GM21526 (cell line): ENCODE results near the gene HSD17B12.

Experiments
- ATAC-seq: cut with Tn5 transposase; IDR thresholded peaks from one replicate; pipeline ENCODE4 v1.9.1; 2021; ENCODE audit warnings: moderate library complexity; ENCODE audit not compliant: unreplicated experiment, low FRiP score

Gene HSD17B12

GRCh38 chr11:43790444-43790794 is 109.9 kb downstream of the HSD17B12 start:
- no peak for ATAC-seq

- no peak for ATAC-seq
Measured at GRCh38 chr11:43797337-43797736, 116.8 kb downstream of the HSD17B12 start.

GRCh38 chr11:43797866-43798265 is 117.3 kb downstream of the HSD17B12 start:
- ATAC-seq, result no peak

GRCh38 chr11:43802509-43802908 is 122.0 kb downstream of the HSD17B12 start:
- no peak for ATAC-seq

GRCh38 chr11:43803766-43804165 is 123.2 kb downstream of the HSD17B12 start:
- no peak for ATAC-seq

- ATAC-seq, result no peak
Measured at GRCh38 chr11:43806976-43807375, 126.4 kb downstream of the HSD17B12 start.

- ATAC-seq, result no peak
Measured at GRCh38 chr11:43810929-43811596, 130.5 kb downstream of the HSD17B12 start.

GRCh38 chr11:43812471-43812870 is 131.9 kb downstream of the HSD17B12 start:
- ATAC-seq, result no peak

- ATAC-seq, result no peak
Measured at GRCh38 chr11:43818220-43818619, 137.7 kb downstream of the HSD17B12 start.

- ATAC-seq, result no peak
Measured at GRCh38 chr11:43819926-43820325, 139.4 kb downstream of the HSD17B12 start.

GRCh38 chr11:43823316-43823715 is 142.8 kb downstream of the HSD17B12 start:
- no peak for ATAC-seq

GRCh38 chr11:43823851-43824250 is 143.3 kb downstream of the HSD17B12 start:
- ATAC-seq, result no peak

GRCh38 chr11:43825217-43825816 is 144.8 kb downstream of the HSD17B12 start:
- no peak for ATAC-seq

GRCh38 chr11:43830928-43831440 is 150.4 kb downstream of the HSD17B12 start:
- ATAC-seq, result no peak

- no peak for ATAC-seq
Measured at GRCh38 chr11:43832536-43832935, 152.0 kb downstream of the HSD17B12 start.

GRCh38 chr11:43833657-43834073 is 153.1 kb downstream of the HSD17B12 start:
- no peak for ATAC-seq

- ATAC-seq, result no peak
Measured at GRCh38 chr11:43834286-43834685, 153.7 kb downstream of the HSD17B12 start.

GRCh38 chr11:43835104-43835503 is 154.6 kb downstream of the HSD17B12 start:
- no peak for ATAC-seq

GRCh38 chr11:43837879-43838278 is 157.3 kb downstream of the HSD17B12 start:
- no peak for ATAC-seq

- ATAC-seq, result no peak
Measured at GRCh38 chr11:43842021-43842420, 161.5 kb downstream of the HSD17B12 start.

- no peak for ATAC-seq
Measured at GRCh38 chr11:43845816-43846215, 165.3 kb downstream of the HSD17B12 start.

- ATAC-seq, result peak; percentile 90
Measured at GRCh38 chr11:43852057-43852636, 171.6 kb downstream of the HSD17B12 start.
